MM.1S (cell line): ENCODE results near the gene MCCC2.
"Not testable (repeated sequence)": the region's sequence is repeated elsewhere in the genome, so short reads cannot be mapped to it uniquely, and the experiment has no call there.

Source experiments
- DNase-seq: peaks from one replicate; pipeline ENCODE4 v3.0.0-alpha.2; 2015
- H2AFZ ChIP-seq: fragments of 300-600 bp; sonication (generic); 2 replicates; pipeline ENCODE4 v1.6.0; 2016; ENCODE audit warnings: antibody characterized with exemption, low read length
- H3F3A ChIP-seq: fragments of 300-600 bp; sonication (generic); 2 replicates; pipeline ENCODE4 v1.6.1; 2016; ENCODE audit warnings: mild to moderate bottlenecking, antibody characterized with exemption, low read length, moderate library complexity, mixed read lengths; ENCODE audit not compliant: insufficient read depth
- H3K27ac ChIP-seq: fragments of 300-600 bp; sonication (generic); 2 replicates; pipeline ENCODE4 v1.5.1; 2016; ENCODE audit warnings: mild to moderate bottlenecking, low read length
- H3K27me3 ChIP-seq: fragments of 300-600 bp; sonication (generic); replicated peaks from 2 replicates; pipeline ENCODE4 v1.6.0; 2016; ENCODE audit warnings: low read length; ENCODE audit not compliant: insufficient read depth
- H3K36me3 ChIP-seq: fragments of 300-600 bp; sonication (generic); replicated peaks from 2 replicates; pipeline ENCODE4 v1.6.1; 2016; ENCODE audit warnings: mild to moderate bottlenecking, low read length, mixed read lengths; ENCODE audit not compliant: insufficient read depth
- H3K4me1 ChIP-seq: fragments of 300-600 bp; sonication (generic); 2 replicates; pipeline ENCODE4 v1.6.1; 2016; ENCODE audit warnings: low read length, mixed read lengths
- H3K4me2 ChIP-seq: fragments of 300-600 bp; sonication (generic); 2 replicates; pipeline ENCODE4 v1.6.0; 2016; ENCODE audit warnings: low read depth, low read length
- H3K4me3 ChIP-seq: fragments of 300-600 bp; sonication (generic); 2 replicates; pipeline ENCODE4 v1.5.1; 2016; ENCODE audit warnings: low read length, mixed read lengths
- H3K79me2 ChIP-seq: fragments of 300-600 bp; sonication (generic); 2 replicates; pipeline ENCODE4 v1.6.1; 2016; ENCODE audit warnings: mixed run types, low read length, mixed read lengths
- H3K9ac ChIP-seq: fragments of 300-600 bp; sonication (generic); 2 replicates; pipeline ENCODE4 v1.6.1; 2016; ENCODE audit warnings: low read length, mixed read lengths
- H3K9me2 ChIP-seq: fragments of 300-600 bp; sonication (generic); replicated peaks from 2 replicates; pipeline ENCODE4 v1.6.1; 2016; ENCODE audit warnings: mild to moderate bottlenecking, low read length, mixed read lengths; ENCODE audit not compliant: insufficient read depth
- H3K9me3 ChIP-seq: fragments of 300-600 bp; sonication (generic); replicated peaks from 2 replicates; pipeline ENCODE4 v1.6.1; 2016; ENCODE audit warnings: mild to moderate bottlenecking, low read length, mixed read lengths; ENCODE audit not compliant: insufficient read depth
- H4K20me1 ChIP-seq: fragments of 300-600 bp; sonication (generic); 2 replicates; pipeline ENCODE4 v1.6.1; 2016; ENCODE audit warnings: mild to moderate bottlenecking, low read length, moderate library complexity, mixed read lengths; ENCODE audit not compliant: insufficient read depth
- CTCF ChIP-seq: fragments of 300-600 bp; sonication (generic); IDR thresholded peaks from 2 replicates; pipeline ENCODE4 v1.5.1; 2016; ENCODE audit warnings: antibody characterized with exemption, low read length, mixed read lengths
- EZH2 ChIP-seq: fragments of 300-600 bp; sonication (generic); optimal IDR thresholded peaks from 2 replicates; pipeline ENCODE3; 2017; ENCODE audit warnings: low read depth, mild to moderate bottlenecking, antibody characterized with exemption, low read length, mixed read lengths
- EZH2phosphoT487 ChIP-seq: fragments of 300-600 bp; sonication (generic); IDR thresholded peaks from 2 replicates; pipeline ENCODE4 v1.6.1; 2018; ENCODE audit warnings: antibody characterized with exemption, low read length

The MCCC2 gene

GRCh38 chr5:71573591-71573990 lies 13.5 kb upstream of the MCCC2 start:
- no peaks in the 10 kb centered on the region for H3K9me2 ChIP-seq
- H2AFZ ChIP-seq: no peak overlapping the region
- H3K4me1 ChIP-seq: no peaks in the 10 kb centered on the region
- no peaks in the 10 kb centered on the region for H3K79me2 ChIP-seq
- H3K4me3 ChIP-seq: no peak overlapping the region
- H3K4me2 ChIP-seq: no peak overlapping the region
- H3F3A ChIP-seq: no peaks in the 10 kb centered on the region
- H3K27me3 ChIP-seq: no peaks in the 10 kb centered on the region
- no peak overlapping the region for H3K27ac ChIP-seq
- no peak overlapping the region for H3K9ac ChIP-seq
- DNase-seq: no peak
- TF ChIP-seq CTCF: no peak
- TF ChIP-seq EZH2phosphoT487: no peak
- no peak for TF ChIP-seq EZH2
- H4K20me1 ChIP-seq: no peaks in the 10 kb centered on the region
- H3K36me3 ChIP-seq: no peaks in the 10 kb centered on the region
- H3K9me3 ChIP-seq: no peaks in the 10 kb centered on the region

GRCh38 chr5:71575588-71575987 lies 11.6 kb upstream of the MCCC2 start:
- not testable (repeated sequence) for H3K9me3 ChIP-seq, H3F3A ChIP-seq, H3K27me3 ChIP-seq, H3K4me1 ChIP-seq, H3K4me3 ChIP-seq, DNase-seq, H3K4me2 ChIP-seq, H3K9ac ChIP-seq, H2AFZ ChIP-seq, H3K36me3 ChIP-seq, H4K20me1 ChIP-seq, H3K9me2 ChIP-seq, H3K27ac ChIP-seq, H3K79me2 ChIP-seq

GRCh38 chr5:71576241-71576640 lies 10.9 kb upstream of the MCCC2 start:
- Histone ChIP-seq H3K27me3 (no peaks in the 10 kb centered on the region), H3K27ac (no peak overlapping the region), H3K9me3 (no peaks in the 10 kb centered on the region), H3K79me2 (no peaks in the 10 kb centered on the region), H3K9ac (no peak overlapping the region), H3K4me2 (no peak overlapping the region), H2AFZ (no peak overlapping the region), H3K4me1 (no peaks in the 10 kb centered on the region), H3K9me2 (no peaks in the 10 kb centered on the region), H3K4me3 (no peak overlapping the region), H3F3A (no peaks in the 10 kb centered on the region), H3K36me3 (no peaks in the 10 kb centered on the region), H4K20me1 (no peaks in the 10 kb centered on the region)
- no peak for DNase-seq
- TF ChIP-seq EZH2phosphoT487: no peak
- no peak for TF ChIP-seq CTCF
- no peak for TF ChIP-seq EZH2

- not testable (repeated sequence) for H3K4me1 ChIP-seq, H3K27me3 ChIP-seq, H2AFZ ChIP-seq, DNase-seq, H3K9me3 ChIP-seq, H3K4me2 ChIP-seq, H3K9me2 ChIP-seq, H3K27ac ChIP-seq, H3K4me3 ChIP-seq, H3F3A ChIP-seq, H3K36me3 ChIP-seq, H4K20me1 ChIP-seq, H3K9ac ChIP-seq, H3K79me2 ChIP-seq
Observed at GRCh38 chr5:71577839-71578238, 9.3 kb upstream of the MCCC2 start.
